ENCODE data around the gene TMEM69.
"Not testable (repeated sequence)": the region's sequence is repeated elsewhere in the genome, so short reads cannot be mapped to it uniquely, and the experiment has no call there.

The TMEM69 gene

GRCh38 chr1:45678489-45678888 is 9.5 kb upstream of the TMEM69 start:
- no peak for DNase-seq (ENCODE audit: low read depth in 2 of 2)

- no peak for DNase-seq (ENCODE audit: low read depth in 2 of 2)
These were observed 8.9 kb upstream of the TMEM69 start for GRCh38 chr1:45679123-45679522.

DNA sequence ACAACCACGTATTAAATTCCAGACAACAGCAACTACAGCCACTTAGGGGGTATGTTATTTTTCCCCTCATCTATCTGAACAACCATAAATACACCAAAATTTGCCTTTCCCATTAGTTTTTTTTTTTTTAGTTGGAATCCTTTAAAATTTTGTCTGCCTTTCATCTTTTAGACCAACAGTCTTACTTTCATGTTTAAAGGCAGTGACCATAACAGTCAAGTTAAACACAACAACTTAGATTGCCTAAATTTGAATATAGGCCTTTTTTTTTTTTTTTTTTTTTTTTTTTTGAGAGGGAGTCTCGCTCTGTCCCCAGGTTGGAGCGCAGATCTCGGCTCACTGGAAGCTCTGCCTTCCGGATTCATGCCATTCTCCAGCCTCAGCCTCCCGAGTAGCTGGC is 5.0 kb upstream of the TMEM69 start:
- DNase-seq (ENCODE audit: low read depth in 2 of 2): no peak

- DNase-seq (ENCODE audit: low read depth in 2 of 2): no peak
These were observed 3.6 kb upstream of the TMEM69 start for GRCh38 chr1:45684402-45684801.

DNA sequence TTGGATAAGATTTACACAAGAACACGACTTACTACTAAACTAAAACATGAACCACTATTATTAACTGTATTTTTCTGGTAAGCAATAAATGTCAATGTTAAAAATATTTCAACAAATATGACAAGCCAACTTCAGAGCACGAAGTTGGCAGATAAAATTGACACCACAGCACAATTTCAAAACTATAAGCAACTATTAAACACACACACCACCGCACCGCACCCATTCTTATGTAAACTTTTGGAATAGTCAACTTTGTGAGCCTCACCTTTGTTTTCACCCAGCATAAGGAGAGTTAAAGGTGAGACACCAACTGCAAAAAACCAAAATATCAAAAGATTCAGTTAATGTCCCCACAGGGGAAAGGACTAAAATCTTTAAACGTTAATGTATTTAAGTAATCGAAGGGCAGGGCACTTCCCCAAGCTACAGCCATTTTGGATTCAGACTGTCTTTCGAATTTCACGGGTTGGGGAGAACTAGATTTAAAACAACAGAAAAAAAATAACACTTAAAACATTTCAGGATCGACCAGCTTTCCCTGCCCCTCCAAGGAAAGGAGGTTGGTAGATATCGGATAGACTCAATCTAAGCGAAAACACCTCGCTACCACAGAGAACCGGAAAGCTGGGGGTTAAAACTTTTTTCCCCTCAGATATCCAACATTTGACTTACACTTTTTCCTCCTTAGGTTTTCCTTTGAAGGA is 2.5 kb upstream of the TMEM69 start:
- no peak for DNase-seq (ENCODE audit: low read depth in 2 of 2)

- DNase-seq (ENCODE audit: low read depth in 2 of 2): no peak
These were observed 2.0 kb upstream of the TMEM69 start for GRCh38 chr1:45686015-45686287.

DNA sequence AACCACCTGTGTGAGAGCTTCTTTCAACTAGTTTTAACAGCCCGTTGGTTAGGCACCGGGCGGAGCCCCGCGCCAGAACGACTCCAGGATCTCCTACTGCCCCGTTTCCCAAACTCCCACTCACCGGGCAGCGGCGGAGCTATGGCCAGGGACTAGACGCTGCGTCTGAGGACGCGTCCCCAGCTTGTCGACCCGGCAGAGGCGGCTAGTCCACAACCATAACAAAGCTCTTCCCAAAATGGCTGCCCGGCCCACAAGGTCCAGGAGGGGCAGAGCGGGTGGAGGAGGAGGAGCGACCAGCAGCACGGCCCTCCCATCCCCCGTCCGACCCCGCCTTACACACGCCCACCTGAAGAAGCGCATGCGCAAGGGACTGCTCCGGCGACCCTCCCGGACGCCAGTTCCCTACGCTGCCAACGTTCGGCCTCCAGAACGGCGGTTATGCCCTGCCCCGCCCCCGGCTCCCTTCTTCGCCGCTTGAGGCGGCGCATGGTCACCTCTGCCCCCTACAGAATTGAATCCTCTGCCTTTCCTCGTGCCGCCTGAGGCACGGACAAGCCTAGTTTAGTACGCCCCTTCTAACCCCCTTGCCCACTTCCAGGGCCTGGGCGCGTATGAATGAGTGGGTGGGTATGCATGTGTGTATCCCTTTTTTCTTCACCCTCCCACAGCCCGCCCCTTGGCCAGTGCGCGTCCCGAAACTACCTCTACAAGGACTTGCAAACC is 1.5 kb upstream of the TMEM69 start, which contains the start of gene GPBP1L1:
Gene GPBP1L1, minus strand, starts transcription at position 246 of the 726 bp plus-strand sequence. CDS start 27,446 bp downstream, outside the sequence.
- DNase-seq (ENCODE audit: low read depth in 2 of 2): peak; percentile 84 to 88

DNA sequence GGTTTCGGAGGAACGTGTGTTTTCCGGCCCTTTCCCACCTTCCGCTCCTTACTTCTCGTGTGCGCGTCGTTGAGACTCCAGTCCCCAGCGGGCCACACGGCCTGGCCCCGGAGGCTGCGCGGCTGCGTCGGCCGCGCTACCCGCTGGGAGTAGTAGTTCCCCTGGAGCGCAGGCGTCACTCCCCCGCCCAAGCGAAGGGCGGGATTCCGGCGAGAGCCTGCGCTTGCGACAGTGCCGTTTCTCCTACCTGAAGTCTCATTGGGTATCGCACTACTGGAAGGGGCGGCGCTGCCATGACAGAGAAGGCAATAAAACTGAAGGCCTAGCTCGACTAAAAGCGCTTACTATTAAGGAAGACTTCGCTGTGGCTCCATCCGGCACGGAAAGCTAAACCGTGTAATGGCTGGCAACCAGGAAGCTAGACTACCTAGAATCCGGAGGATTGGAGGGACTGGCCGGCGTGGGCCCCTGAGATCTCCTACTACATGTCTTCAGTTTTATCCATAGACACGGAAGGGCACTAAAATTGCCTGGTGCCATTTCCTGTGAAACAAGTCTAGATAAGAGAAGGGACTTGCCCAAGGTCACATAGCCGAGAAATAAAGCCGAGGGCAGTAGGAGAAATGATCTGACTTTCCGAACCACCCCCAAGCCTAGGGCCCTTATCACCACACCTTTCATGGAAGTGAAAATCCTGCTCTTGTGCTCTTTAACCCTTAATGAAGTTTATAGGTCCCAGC is 797 bp upstream of the TMEM69 start:
- peak; percentile 97 to 98 for DNase-seq (ENCODE audit: low read depth in 2 of 2)

- DNase-seq (ENCODE audit: low read depth in 2 of 2): not testable (repeated sequence)
These were observed 5.8 kb downstream of the TMEM69 start for GRCh38 chr1:45693811-45694210.

GRCh38 chr1:45694823-45695222 is 6.8 kb downstream of the TMEM69 start:
- DNase-seq (ENCODE audit: low read depth in 2 of 2): no peak

- no peak for DNase-seq (ENCODE audit: low read depth in 2 of 2)
These were observed 16.7 kb downstream of the TMEM69 start for GRCh38 chr1:45704637-45705036.

- no peak for DNase-seq (ENCODE audit: low read depth in 2 of 2)
These were observed 25.7 kb downstream of the TMEM69 start for GRCh38 chr1:45713711-45714110.

GRCh38 chr1:45716700-45717099 is 28.7 kb downstream of the TMEM69 start:
- no peak for DNase-seq (ENCODE audit: low read depth in 2 of 2)

- DNase-seq (ENCODE audit: low read depth in 2 of 2): not testable (repeated sequence)
These were observed 29.4 kb downstream of the TMEM69 start for GRCh38 chr1:45717386-45717785.

DNA sequence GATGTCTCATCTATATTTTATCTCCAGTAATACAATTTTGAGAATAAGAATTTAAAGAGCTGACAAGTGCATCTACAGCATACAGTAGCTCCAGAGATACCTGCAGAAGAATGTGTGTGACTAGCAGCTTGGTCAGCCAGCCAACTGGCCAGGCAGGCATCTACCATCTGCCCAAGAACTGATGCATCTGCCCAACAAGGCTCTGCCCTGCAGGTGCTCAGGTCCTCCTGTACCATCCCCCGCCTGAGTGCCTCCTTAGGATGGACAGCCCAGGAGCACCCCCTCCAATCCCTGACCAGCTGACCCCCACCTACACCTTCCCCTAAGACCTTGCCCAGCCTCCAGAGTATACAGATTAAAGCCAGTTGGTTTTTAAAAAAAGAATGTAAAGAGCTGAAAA is 30.3 kb downstream of the TMEM69 start:
- no peak for DNase-seq (ENCODE audit: low read depth in 2 of 2)

DNA sequence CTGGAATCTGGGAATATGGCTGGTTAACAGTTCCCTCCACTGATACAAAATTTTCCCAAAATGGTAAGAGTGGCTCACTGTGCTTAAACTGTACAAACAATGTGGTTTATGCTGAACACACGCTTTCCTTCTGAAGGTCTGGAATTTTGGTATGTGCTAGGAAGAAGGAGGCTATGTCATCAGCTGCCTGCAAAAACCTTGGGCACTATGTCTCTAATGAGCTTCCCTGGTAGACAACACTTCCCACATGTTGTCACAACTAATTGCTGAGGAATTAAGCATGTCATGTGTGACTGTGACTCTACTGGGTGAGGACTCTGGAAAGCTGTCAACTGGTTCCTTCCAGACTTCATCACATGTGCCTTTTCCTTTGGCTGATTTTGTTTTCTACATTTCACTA is 33.2 kb downstream of the TMEM69 start:
- peak; percentile 21 to 27 for DNase-seq (ENCODE audit: low read depth in 2 of 2)

GRCh38 chr1:45722809-45723208 is 34.8 kb downstream of the TMEM69 start:
- DNase-seq (ENCODE audit: low read depth in 2 of 2): peak in 1 of 2 experiments; percentile 5

DNA sequence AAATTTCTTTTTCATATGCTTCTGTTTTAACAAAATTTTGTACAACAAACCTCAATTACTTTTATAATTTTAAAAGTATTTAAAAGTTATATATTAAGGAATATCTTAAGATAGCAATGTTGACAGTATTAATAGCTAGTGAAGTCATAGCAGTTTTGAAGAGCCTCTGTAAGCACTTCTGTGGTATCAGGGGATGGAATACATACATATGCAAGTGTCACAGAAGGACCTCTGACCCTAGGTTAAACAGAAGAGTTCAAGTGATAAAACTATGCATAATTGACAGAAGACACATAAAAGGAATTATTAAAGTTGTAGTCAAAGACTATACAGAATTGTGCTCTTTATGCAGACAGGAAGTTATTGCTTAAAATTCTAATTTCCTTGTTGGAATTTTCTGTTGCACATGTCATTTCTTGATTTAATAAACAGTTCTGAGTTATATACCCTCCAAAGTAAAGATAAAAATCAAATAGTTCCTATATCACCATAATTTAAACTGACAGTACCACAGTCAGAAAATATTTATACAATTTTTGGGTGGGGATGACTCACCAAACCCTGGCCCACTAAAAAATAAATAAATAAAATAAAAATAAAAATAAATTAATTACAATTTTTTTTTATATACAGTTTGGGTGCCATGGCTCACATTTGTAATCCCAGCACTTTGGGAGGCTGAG is 35.4 kb downstream of the TMEM69 start:
- no peak for DNase-seq (ENCODE audit: low read depth in 2 of 2)

DNA sequence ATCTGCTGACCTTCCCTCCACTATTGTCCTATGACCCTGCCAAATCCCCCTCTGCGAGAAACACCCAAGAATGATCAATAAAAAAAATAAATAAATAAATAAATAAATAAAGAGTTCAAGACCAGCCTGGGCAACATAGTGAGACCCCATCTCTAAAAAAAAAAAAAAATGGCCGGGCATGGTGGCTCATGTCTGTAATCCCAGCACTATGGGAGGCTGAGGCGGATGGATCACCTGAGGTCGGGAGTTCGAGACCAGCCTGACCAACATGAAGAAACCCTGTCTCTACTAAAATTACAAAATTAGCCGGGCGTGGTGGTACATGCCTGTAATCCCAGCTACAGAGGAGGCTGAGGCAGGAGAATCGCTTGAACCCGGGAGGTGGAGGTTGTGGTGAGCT is 38.0 kb downstream of the TMEM69 start:
- DNase-seq (ENCODE audit: low read depth in 2 of 2): not testable (repeated sequence)

GRCh38 chr1:45730075-45730779 is 42.2 kb downstream of the TMEM69 start:
- no peak for DNase-seq (ENCODE audit: low read depth in 2 of 2)

DNA sequence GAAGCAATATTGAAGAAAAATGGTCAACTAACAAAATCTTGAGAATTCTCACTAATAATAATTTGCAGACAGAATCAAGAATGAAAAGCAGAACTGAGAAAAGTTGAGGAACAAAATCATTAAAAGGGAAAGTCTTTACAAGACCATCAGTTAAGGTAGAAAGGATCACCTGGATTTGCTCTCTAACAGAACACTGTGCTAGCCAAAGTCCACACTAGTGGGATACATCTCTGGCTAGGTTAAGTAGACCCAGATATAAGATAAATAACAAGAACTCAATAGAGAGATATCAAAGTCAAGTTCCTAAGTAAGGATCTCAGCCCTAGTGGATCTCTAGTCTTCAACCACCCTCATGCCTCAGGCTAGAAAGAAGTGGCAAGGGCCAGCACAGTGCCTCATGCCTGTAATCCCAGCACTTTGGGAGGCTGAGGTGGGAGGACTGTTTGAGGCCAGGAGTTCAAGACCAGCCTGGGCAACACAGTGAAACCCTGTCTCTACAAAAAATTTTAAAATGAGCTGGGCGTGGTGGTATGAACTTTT is 42.9 kb downstream of the TMEM69 start:
- DNase-seq (ENCODE audit: low read depth in 2 of 2): no peak
